ENCODE data around the gene DNLZ.

Gene DNLZ

GRCh38 chr9:136313111-136314055, 50.2 kb downstream of the DNLZ start:
- no peak for DNase-seq

- DNase-seq: peak; percentile 24
These were observed 51.1 kb downstream of the DNLZ start for GRCh38 chr9:136312436-136312835.

- DNase-seq: no peak
These were observed 51.6 kb downstream of the DNLZ start for GRCh38 chr9:136312009-136312375.

GRCh38 chr9:136311051-136312008, 52.2 kb downstream of the DNLZ start:
- no peak for DNase-seq

GRCh38 chr9:136310273-136311030, 53.1 kb downstream of the DNLZ start:
- DNase-seq: no peak

GRCh38 chr9:136309806-136310220, 53.7 kb downstream of the DNLZ start:
- no peak for DNase-seq

Measured in NCI-H1105 treated with DMSO at 0.1 percent for 48 hours (cell line).